ENCODE measurements around the gene PMEPA1. TPM values are rescaled to one million over a fixed set of nuclear protein-coding genes. Genes with fewer than 3 reads are reported as not detected.

PMEPA1 gene
- total RNA-seq, 2 experiments from 2014 or later = 15.7 to 18.0 TPM

- Mint-ChIP-seq H3K27me3 (no peaks in the 10 kb centered on the region), H3K36me3 (ENCODE audit: low read depth) (no peaks in the 10 kb centered on the region), H3K4me1 (ENCODE audit: low read depth) (peaks cover 16% of the 10 kb centered on the region), H3K27ac (peak overlapping the region; percentile 75), H3K9me3 (no peaks in the 10 kb centered on the region), H3K4me3 (peak overlapping the region; percentile 69)
- Histone ChIP-seq H3K4me1 (ENCODE audit: insufficient read depth, low read length) (peaks cover 13% of the 10 kb centered on the region), H3K27me3 (ENCODE audit: control insufficient read depth in 1 of 2, insufficient read depth in 2 of 2, low read length in 2 of 2) (peaks cover 0 to 2% of the 10 kb centered on the region in 2 experiments), H3K4me3 (ENCODE audit: low read length) (peak overlapping the region; percentile 52), H3K36me3 (ENCODE audit: insufficient read depth, low read length) (no peaks in the 10 kb centered on the region), H3K9me3 (ENCODE audit: control insufficient read depth in 1 of 2, insufficient read depth in 1 of 2, low read length in 2 of 2) (no peaks in the 10 kb centered on the region), H3K27ac (ENCODE audit: low read depth in 1 of 2, low read length in 2 of 2) (no peak overlapping the region)
- ChIA-PET POLR2A (interaction anchor here (0.6 to 1.8 kb wide), 3 partner anchors 9 to 99 kb away, joined by 3 to 8 read pairs (median 8); partner anchors contain the start of genes PMEPA1 and ZBP1), CTCF (interaction anchor here (1.0 kb wide), 1 partner anchor 96 kb away, joined by 4 read pairs; no protein-coding TSS in a partner anchor)
- peak; percentile 74 to 97 (median 86) for DNase-seq
- intact Hi-C loops (cut with DNase I, micrococcal nuclease) = loop anchor here (1.0 to 10.0 kb wide), 4 partner anchors 8 to 934 kb away; partner anchors contain the start of genes PMEPA1 (in 2 of the 2), VAPB (in 2 of the 2) and STX16 (in 1 of the 2)
- TF ChIP-seq CTCF (IDR thresholded peaks at IDR 0.05) = no peak
- ATAC-seq (ENCODE audit: poor library complexity) = peak; percentile 97
Measured at GRCh38 chr20:57718490-57719009, 8.7 kb upstream of the PMEPA1 start.

GRCh38 chr20:57717797-57718196 is 8.0 kb upstream of the PMEPA1 start:
- no peak for TF ChIP-seq CTCF (IDR thresholded peaks at IDR 0.05)
- ATAC-seq (ENCODE audit: poor library complexity) (no peak), DNase-seq (no peak)
- H3K4me3 ChIP-seq (ENCODE audit: low read length) = no peak overlapping the region
- H3K27ac Mint-ChIP-seq = peak overlapping the region; percentile 75
- ChIA-PET CTCF (interaction anchor here (1.0 kb wide), 1 partner anchor 95 kb away, joined by 4 read pairs; no protein-coding TSS in a partner anchor), POLR2A (interaction anchor here (0.6 to 1.8 kb wide), 3 partner anchors 8 to 98 kb away, joined by 3 to 8 read pairs (median 8); partner anchors contain the start of genes PMEPA1 and ZBP1)
- intact Hi-C loops (cut with DNase I, micrococcal nuclease) = loop anchor here (1.0 to 10.0 kb wide), 4 partner anchors 7 to 935 kb away; partner anchors contain the start of genes PMEPA1 (in 2 of the 2), VAPB (in 2 of the 2) and STX16 (in 1 of the 2)
- no peak overlapping the region for H3K27ac ChIP-seq (ENCODE audit: low read depth in 1 of 2, low read length in 2 of 2)
- peaks cover 0 to 2% of the 10 kb centered on the region in 2 experiments for H3K27me3 ChIP-seq (ENCODE audit: control insufficient read depth in 1 of 2, insufficient read depth in 2 of 2, low read length in 2 of 2)
- H3K27me3 Mint-ChIP-seq = no peaks in the 10 kb centered on the region
- H3K4me1 Mint-ChIP-seq (ENCODE audit: low read depth) = peaks cover 22% of the 10 kb centered on the region
- H3K4me3 Mint-ChIP-seq = no peak overlapping the region
- H3K9me3 ChIP-seq (ENCODE audit: control insufficient read depth in 1 of 2, insufficient read depth in 1 of 2, low read length in 2 of 2) = no peaks in the 10 kb centered on the region
- no peaks in the 10 kb centered on the region for H3K36me3 Mint-ChIP-seq (ENCODE audit: low read depth)
- no peaks in the 10 kb centered on the region for H3K36me3 ChIP-seq (ENCODE audit: insufficient read depth, low read length)
- peaks cover 13% of the 10 kb centered on the region for H3K4me1 ChIP-seq (ENCODE audit: insufficient read depth, low read length)
- H3K9me3 Mint-ChIP-seq = no peaks in the 10 kb centered on the region

- H3K36me3 ChIP-seq (ENCODE audit: insufficient read depth, low read length) = no peaks in the 10 kb centered on the region
- intact Hi-C loops (cut with DNase I, micrococcal nuclease) = loop anchor here (5.0 to 10.0 kb wide), 3 partner anchors 668 to 935 kb away; partner anchors contain the start of genes VAPB (in 2 of the 2) and STX16 (in 1 of the 2)
- TF ChIP-seq CTCF (IDR thresholded peaks at IDR 0.05) = no peak
- H3K9me3 Mint-ChIP-seq = no peaks in the 10 kb centered on the region
- peaks cover 30% of the 10 kb centered on the region for H3K4me1 Mint-ChIP-seq (ENCODE audit: low read depth)
- H3K27ac ChIP-seq (ENCODE audit: low read depth in 1 of 2, low read length in 2 of 2) = no peak overlapping the region
- CTCF ChIA-PET = no interaction called here
- no peaks in the 10 kb centered on the region for H3K27me3 Mint-ChIP-seq
- H3K4me1 ChIP-seq (ENCODE audit: insufficient read depth, low read length) = peaks cover 13% of the 10 kb centered on the region
- no peak overlapping the region for H3K4me3 ChIP-seq (ENCODE audit: low read length)
- ATAC-seq (ENCODE audit: poor library complexity) = no peak
- no peak overlapping the region for H3K27ac Mint-ChIP-seq
- H3K9me3 ChIP-seq (ENCODE audit: control insufficient read depth in 1 of 2, insufficient read depth in 1 of 2, low read length in 2 of 2) = no peaks in the 10 kb centered on the region
- DNase-seq = no peak
- no peaks in the 10 kb centered on the region for H3K27me3 ChIP-seq (ENCODE audit: control insufficient read depth in 1 of 2, insufficient read depth in 2 of 2, low read length in 2 of 2)
- no peaks in the 10 kb centered on the region for H3K36me3 Mint-ChIP-seq (ENCODE audit: low read depth)
- no peak overlapping the region for H3K4me3 Mint-ChIP-seq
- POLR2A ChIA-PET = no interaction called here
Measured at GRCh38 chr20:57716901-57717300, 7.1 kb upstream of the PMEPA1 start.

Data from CD4-positive, alpha-beta T cell (primary cell).